Stimulated activated CD8-positive, alpha-beta memory T cell treated with anti-CD3 and anti-CD28 coated beads, Interleukin-4, amount 100 ng/mL, for 24 hours (primary cell): ENCODE data around the gene ORAI3.

Source experiments
- DNase-seq: peaks from one replicate; pipeline ENCODE4 v3.0.0-alpha.2; 2020; ENCODE audit warnings: low read depth

ORAI3 gene

DNA sequence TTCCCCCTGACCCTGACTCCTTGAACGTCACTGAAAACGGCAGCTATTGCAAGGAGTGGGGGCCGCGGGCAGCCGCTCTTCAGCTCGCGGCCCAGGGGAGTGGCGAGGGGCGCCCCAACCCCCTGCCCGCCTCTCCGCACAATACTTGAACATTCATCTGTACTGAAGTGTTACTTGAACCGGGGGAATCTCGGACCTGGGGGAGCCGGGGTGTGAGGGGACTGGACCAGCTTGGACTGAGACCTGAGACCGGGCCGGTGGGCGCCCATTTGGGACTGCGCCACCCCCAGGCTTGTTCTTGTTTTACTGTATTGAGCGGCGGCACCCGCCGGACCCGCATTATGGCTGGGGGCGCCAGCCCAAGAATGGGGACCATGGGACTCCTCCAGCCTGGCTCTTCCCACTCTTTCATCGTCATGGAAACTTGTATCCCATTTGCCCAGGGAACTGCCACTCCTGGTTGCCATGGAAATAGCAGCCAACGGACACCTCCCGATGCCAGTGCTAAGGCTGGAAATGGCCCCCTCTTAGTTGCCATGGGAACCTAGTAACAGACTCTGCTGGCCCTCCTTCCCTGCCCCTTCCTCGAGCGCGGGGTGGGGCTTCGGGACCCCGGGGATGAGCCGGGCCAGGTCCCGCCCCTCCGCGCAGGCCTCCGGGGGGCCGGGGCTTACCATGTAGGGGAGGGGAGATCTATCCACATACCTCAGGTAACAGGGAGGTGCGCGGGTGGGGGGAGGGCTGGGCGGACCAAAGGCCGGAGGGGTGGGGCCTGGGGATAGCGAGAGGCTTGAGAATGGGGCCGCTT lies 805 bp upstream of the ORAI3 start:
- no peak for DNase-seq

DNA sequence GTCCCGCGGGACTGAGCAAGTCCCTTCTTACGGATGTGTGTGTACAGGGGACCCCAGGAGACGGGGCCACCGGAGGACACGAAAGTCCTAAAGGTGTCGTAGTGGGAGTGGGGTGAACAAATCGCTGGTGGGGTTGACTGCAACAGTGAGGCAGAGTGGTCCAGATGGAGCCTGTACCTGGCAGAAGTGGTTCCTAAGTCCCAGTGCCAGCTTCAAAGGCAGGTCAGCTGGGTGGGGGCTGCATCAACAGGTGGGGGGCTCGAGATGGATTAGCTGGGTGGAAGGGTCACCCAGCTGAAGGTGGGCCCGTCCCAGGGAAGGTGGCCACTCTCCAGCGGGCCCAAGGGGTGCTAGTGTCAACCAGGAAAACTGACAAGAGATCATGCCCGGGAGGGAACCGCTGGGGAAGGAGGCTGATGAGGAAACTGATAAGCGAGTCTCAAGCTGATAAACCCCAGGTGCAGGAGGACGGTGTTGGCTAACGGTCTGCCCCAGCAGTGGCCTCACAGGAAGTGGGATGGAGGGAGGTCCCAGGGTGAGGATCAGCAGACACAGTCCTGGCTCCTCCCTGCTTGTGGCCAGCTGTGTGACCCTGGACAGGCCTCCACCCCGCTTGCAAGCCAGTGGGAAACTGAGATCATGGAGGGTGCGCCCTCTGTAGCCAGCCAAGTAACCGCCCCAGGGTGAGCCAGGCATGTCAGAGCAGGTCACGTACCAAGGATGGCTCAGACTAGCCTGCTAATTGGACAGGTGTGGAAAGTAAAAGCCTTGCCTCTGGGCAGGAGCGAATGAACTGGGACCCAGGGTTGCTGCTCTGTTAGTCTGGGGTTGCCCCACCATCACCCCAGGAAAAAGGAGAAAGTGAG lies 1.0 kb downstream of the ORAI3 start:
- DNase-seq, result no peak

DNA sequence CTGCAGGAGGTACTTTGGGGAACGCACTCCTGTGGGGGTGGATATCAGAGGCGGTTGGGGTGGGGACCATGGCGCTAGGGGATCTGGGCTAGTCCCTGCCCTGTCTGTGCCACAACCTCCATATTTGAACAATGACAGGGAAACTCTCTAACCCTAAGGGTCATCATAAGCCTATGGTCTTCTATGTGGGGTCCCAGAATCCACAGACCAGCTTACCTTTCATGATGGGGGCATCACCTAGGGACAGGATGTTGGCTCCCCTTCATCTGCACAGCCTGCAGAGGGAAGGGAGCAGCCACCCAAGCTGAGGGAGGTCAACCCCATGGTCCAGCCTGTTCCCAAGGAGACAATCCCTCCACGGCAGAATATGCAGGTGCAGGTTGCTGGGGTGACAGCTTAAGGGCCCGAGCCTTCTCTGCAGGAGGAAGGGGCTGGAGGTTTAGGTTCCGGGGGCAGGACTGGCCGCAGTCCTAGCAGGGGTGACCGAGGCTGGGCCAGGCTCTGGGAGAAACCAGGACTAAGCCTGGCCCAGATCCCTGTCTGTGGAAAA lies 1.7 kb downstream of the ORAI3 start:
- no peak for DNase-seq

DNA sequence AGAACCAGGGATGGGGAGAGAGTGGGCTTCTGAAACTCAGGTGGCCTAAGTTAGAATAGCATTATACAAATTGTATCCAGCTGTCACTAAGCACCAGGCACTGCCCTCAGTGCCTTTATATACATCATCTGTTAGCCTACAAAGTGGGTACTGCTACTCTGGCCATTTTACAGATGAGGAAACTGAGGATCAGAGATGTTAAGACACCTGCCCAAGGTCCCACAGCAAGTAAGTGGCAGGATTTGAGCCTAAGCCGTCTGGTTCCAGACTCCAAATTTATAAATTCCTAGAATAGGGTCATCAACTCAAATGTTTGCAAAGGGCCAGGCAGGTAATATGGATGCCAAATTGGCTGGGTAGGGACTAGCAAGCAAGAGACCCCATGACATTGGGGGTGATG lies 2.3 kb downstream of the ORAI3 start:
- no peak for DNase-seq

DNA sequence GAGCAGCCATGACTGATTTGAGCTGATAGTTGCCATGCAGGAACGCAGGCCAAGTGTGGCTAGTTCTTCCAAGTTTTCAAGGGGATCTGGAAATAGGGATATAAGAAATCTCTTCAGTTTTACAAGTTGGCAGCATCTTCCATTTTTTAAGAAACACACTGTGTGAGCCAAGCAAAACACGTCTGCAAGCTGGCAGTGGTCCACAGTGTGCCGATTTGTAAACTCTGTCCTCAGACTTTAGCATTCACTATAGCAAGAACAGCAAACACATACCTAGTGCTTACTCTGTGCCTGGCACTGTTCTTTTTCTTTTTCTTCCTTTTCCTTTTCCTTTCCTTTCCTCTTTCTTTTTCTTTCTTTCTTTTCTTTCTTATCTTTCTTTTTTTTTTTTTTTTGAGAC lies 2.9 kb downstream of the ORAI3 start:
- no peak for DNase-seq

DNA sequence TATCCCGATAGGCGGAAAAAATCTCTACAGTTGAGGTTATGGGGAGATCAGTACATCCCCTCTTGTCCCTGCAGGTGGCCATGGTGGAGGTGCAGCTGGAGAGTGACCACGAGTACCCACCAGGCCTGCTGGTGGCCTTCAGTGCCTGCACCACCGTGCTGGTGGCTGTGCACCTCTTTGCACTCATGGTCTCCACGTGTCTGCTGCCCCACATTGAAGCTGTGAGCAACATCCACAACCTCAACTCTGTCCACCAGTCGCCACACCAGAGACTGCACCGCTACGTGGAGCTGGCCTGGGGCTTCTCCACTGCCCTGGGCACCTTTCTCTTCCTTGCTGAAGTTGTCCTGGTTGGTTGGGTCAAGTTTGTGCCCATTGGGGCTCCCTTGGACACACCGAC lies 4.2 kb downstream of the ORAI3 start:
- DNase-seq, result no peak

DNA sequence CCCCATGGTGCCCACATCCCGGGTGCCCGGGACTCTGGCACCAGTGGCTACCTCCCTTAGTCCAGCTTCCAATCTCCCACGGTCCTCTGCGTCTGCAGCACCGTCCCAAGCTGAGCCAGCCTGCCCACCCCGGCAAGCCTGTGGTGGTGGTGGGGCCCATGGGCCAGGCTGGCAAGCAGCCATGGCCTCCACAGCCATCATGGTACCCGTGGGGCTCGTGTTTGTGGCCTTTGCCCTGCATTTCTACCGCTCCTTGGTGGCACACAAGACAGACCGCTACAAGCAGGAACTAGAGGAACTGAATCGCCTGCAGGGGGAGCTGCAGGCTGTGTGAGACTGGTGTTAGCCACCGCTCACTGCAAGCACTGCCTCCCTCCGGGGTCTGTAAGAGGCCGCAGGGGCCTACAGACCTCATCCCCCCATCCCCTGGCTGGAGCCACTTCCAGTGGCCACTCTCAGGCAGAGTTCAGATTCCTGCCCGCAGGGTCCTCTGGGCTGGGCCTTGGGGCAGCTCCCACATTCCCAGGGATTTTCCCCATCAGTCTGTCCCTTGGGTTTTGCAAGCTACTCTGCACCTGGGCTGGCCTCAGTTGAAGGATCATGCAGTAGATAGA lies 4.8 kb downstream of the ORAI3 start:
- peak; percentile 53 for DNase-seq

DNA sequence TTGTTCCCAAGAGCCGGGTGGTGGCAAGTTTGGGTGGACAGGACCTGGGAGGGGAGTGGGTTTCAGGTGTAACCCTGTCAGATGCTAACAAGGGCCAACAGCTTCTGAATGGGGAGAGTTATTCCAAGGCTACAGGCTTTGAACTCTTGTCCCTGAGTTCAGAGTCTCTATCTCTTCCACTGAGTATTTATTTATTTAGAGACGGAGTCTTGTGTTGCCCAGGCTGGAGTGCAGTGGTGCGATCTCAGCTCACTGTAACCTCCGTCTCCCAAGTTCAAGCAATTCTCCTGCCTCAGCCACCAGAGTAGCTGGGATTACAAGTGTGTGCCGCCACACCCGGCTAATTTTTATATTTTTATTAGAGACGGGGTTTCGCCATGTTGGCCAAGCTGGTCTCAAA lies 6.1 kb downstream of the ORAI3 start:
- DNase-seq, result no peak

DNA sequence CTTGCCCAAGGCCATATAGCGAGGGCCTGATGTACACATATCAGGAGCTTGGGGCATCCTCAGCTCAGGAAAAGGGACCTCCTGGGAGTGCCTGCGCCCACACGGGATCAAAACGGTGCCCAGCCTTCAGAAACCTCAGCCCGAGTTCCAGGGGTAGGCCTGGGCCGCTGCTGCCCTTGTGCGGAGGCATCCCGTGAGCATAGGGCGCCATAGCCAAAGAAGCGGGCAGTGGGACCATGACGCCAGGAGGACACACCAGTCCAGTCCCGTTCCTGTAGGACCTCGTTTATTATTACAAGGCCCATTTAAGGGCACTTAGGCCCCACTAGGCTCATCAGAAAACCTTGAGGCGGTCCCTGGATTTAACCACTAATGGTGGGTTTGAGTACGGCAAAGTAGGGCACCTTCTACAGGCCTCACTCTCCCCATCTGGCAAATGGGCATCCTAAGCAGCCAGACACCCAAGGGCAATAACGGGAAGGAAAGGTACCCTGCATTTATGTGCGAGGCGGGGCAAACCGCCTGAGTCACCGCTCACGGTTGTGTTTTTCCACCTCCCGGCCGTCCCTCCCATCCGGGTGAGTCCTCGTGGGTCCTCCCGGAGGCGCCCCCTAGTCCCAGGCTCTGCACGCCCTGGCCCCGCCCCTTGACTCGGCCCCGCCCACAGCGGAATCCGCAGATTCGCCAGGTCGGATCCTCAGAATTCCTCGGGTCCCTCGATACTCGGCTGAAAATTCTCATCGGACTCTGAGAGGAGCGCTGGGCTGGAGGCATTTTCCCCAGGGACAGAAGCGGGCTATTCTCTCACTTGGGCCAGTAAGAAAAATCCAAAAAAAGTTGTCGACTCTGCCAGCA lies 8.0 kb downstream of the ORAI3 start:
- peak; percentile 86 for DNase-seq

DNA sequence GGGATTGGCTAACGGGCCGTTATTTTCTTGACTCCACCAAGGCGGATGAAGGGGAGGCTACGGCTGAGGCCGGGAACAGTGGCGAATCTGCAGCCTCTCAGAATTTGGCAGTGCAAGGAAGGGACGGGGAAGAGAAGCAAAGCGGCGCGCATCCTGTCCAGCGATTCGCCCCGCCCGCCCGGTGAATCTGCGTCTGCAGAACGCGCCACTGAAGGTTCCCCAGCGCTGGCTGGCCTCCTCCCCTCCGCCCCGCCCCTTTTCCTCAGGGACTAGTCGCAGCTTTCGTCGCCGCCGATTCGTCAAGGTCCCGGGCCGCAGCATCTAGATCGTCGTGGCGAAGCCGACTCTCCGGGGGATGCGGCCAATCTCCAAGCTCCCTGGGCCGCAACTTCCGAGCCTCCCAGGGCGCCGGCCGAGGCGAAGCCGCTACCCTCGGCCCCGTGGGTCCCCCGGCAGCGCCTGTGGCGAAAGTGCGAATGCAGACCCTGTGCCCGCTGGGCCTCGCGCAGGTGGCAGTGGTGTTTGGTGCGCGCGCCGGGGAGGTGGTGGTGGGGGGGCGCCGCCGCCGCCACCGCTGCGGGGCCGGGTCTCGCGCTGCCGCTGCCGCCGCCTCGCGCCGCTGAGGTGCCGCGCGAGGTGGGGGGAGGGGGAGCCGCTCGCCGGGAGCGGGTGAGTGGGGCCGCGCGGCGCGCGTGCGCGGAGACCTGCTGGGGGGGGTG lies 8.7 kb downstream of the ORAI3 start, which contains the start of gene SETD1A:
SETD1A (plus strand) TSS at position 299 of the 719 bp plus-strand sequence. CDS start 978 bp downstream, outside the sequence.
- DNase-seq, result peak; percentile 95

DNA sequence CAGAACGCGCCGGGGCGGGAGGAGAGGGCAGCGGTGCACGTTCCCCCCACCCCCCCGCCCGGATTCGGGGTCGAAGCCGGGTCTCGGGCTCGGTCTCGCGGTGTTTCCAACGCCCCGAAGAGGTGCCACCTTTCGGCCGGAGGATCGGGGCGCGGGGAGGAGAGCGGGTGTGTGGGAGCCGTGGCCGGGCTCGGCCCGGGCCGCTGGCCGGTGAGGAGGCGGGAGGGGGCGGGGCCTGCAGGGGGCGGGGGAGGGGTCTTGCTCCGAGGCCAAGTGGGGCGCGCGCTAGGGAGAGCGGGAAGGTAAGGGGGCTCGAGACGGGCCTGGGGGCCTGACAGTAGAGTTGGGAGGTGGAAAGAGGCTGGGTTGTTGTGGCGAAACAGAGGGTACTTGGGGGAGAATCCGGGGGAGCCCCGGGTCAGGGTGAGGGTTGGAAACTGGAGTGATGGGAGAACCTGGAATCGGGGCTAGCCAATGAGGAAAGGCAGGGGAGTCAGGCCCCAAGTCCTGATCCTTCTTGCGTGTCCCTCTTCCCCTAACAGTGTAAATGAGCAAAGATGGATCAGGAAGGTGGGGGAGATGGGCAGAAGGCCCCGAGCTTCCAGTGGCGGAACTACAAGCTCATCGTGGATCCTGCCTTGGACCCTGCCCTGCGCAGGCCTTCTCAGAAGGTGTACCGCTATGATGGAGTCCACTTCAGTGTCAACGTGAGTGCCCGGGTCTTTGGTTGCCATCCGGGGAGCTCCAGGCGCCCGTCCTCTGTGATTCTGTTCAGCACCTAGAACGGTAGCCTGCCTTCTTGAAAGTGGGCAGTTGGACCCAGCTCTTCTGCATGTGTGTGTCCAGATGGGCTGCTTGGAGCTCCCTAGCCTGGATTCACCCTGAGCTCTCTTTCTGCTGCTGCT lies 9.6 kb downstream of the ORAI3 start:
- DNase-seq, result no peak

DNA sequence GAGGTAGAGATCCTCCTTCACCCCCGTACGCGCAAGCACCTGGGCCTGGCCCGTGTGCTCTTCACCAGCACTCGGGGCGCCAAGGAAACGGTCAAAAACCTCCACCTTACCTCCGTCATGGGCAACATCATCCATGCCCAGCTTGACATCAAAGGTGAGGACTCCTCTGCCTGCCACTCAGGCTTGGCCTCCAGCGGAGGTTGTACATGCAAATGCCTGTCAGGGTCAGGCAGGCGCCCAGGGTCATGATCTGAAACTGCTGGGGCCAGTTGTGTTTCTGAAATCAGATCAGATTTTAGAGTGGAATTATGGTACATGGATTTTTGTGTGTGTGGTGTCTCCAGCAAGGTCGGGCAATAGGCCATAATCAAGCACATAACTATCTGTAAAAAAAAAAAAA lies 12.5 kb downstream of the ORAI3 start:
- DNase-seq, result no peak

DNA sequence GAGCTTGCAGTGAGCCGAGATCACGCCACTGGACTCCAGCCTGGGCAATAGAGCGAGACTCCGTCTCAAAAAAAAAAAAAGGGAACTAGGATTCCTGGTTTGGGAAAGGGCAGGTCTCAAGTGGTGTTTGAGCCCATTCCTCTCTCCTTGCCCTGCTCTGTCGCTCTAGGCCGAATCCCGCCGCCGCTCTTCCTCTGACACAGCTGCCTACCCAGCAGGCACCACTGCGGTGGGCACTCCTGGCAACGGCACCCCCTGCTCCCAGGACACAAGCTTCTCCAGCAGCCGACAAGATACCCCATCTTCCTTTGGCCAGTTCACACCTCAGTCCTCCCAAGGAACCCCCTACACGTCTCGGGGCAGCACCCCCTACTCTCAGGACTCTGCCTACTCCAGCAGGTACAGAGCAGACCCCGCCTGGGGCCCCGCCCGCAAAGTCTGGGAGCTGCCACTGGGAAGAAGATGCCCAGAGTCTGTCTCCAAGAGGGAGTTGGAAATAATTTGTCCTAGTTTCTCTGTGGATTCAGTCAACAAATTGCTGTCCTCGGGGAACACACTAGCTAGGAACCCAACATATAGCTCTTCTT lies 15.2 kb downstream of the ORAI3 start:
- DNase-seq, result no peak

DNA sequence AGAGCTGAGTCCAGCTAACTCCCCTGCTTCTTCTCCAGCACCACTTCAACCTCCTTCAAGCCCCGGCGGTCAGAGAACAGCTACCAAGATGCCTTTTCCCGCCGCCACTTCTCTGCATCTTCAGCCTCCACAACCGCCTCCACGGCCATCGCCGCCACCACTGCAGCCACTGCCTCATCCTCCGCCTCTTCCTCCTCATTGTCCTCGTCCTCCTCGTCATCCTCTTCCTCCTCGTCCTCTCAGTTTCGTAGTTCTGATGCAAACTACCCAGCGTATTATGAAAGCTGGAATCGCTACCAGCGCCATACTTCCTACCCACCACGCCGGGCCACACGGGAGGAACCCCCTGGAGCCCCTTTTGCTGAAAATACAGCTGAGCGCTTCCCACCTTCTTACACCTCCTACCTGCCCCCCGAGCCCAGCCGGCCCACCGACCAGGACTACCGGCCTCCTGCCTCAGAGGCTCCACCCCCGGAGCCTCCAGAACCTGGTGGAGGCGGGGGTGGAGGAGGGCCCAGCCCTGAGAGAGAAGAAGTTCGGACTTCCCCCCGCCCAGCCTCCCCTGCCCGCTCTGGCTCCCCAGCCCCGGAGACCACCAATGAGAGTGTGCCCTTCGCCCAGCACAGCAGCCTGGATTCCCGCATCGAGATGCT lies 15.8 kb downstream of the ORAI3 start:
- no peak for DNase-seq

DNA sequence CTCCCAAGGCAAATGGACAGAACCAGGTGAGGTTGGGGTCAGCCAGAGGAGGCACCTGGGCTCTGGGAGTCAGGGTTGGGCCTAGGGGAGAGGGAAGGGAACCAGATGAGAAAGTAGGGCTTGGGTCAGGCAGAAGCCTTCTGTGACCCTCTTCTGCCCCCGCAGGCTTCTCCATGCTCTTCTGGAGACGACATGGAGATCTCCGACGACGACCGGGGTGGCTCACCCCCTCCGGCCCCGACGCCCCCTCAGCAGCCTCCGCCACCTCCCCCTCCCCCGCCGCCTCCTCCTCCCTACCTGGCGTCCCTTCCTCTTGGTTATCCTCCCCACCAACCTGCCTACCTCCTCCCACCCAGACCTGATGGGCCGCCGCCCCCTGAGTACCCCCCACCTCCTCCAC lies 16.6 kb downstream of the ORAI3 start:
- DNase-seq, result no peak

DNA sequence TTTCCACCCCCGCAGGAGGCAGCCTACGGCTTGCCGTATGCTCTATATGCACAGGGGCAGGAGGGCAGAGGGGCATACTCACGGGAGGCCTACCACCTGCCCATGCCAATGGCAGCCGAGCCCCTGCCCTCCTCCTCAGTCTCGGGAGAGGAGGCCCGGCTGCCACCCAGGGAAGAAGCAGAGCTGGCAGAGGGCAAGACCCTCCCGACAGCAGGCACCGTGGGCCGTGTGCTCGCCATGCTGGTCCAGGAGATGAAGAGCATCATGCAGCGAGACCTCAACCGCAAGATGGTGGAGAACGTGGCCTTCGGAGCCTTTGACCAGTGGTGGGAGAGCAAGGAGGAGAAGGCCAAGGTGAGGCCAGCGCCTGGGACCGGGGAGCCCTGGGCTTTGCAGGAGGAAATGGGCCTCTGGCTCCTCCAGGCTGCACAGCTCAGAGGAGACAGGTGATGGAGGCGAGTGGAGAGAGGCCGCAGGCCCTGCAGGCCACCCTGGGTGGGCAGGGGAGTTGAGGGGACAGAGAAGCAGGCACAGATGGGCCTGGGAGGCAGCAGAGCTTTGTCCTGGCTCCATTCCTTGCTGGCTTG lies 17.3 kb downstream of the ORAI3 start:
- DNase-seq, result no peak

DNA sequence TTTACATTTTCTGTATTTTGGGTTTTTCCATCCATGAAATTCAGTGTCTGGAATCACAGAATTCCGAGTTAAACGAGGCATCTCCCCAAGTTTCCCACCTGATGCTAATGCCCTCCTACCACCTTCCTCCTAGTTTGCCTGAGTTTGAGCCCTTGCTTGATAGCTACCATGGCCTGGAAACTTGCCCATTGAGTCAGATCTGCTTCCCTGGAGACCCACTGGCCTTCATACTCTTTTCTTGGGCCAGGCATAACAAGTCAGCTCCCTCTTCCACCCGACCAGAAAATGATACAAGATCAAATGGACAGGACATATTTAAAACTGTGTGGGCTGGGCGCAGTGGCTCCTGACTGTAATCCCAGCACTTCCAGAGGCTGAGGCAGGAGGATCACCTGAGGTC lies 18.9 kb downstream of the ORAI3 start:
- DNase-seq, result no peak

DNA sequence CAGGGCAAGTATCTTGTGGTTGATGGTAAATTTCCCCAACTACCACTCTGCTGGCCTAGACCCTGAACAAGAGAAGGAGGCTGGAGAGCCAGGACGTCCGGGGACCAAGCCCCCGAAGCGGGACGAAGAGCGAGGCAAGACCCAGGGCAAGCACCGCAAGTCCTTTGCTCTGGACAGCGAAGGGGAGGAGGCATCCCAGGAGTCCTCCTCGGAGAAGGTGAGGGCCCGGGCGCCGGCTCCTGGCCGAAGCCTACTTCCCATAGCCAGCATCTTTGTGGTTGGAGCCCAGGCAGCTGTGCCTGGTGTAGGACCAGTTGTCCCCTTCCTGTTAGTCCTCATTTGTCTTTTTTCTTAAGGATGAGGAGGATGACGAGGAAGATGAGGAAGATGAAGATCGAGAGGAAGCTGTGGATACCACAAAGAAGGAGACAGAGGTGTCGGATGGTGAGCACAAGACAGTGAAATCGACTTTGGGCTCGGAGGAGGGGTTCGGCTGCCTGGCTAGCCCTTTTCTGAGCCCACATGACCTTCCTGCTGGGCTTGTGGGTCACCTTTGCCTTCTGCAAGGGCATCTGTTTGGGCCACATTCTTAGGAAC lies 20.5 kb downstream of the ORAI3 start:
- DNase-seq, result no peak
